ENCODE results near the gene NCK2. TPM values are rescaled to one million over a fixed set of nuclear protein-coding genes. Genes with fewer than 3 reads are reported as not detected.

NCK2 gene
- total RNA-seq, 2 donors from 2014 or later, result 31.7 to 39.3 TPM

DNA sequence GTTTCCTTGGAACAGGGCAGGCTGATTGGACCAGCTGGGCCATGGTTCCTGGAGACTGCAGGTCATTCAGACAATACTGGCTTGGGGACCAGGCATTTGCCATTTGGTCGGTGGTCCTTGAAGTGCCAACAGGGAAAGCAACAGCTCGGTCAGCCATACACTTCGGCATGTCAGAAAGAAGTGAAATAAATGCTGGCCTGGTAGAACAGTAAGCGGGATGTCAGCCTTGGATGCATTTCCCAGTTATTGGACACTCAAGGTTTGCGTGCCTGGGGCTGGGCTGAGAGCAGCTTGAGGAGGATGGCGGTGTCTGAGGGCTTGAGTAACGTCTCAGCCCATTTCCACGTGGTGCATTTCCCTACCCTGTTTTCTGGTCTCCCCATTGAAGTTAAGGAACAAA is 75.4 kb downstream of the NCK2 start:
- Histone ChIP-seq H3K27me3 (no peaks in the 10 kb centered on the region), H3K4me1 (peaks cover 0 to 16% of the 10 kb centered on the region in 2 donors), H3K9me3 (no peaks in the 10 kb centered on the region), H3K36me3 (peaks cover 10% of the 10 kb centered on the region), H3K4me3 (no peak overlapping the region), H3K27ac (no peak overlapping the region)
- DNase-seq (ENCODE audit: low spot score), result no peak
- TF ChIP-seq, protein P1, sequence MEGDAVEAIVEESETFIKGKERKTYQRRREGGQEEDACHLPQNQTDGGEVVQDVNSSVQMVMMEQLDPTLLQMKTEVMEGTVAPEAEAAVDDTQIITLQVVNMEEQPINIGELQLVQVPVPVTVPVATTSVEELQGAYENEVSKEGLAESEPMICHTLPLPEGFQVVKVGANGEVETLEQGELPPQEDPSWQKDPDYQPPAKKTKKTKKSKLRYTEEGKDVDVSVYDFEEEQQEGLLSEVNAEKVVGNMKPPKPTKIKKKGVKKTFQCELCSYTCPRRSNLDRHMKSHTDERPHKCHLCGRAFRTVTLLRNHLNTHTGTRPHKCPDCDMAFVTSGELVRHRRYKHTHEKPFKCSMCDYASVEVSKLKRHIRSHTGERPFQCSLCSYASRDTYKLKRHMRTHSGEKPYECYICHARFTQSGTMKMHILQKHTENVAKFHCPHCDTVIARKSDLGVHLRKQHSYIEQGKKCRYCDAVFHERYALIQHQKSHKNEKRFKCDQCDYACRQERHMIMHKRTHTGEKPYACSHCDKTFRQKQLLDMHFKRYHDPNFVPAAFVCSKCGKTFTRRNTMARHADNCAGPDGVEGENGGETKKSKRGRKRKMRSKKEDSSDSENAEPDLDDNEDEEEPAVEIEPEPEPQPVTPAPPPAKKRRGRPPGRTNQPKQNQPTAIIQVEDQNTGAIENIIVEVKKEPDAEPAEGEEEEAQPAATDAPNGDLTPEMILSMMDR (IDR thresholded peaks at IDR 0.05), result no peak

DNA sequence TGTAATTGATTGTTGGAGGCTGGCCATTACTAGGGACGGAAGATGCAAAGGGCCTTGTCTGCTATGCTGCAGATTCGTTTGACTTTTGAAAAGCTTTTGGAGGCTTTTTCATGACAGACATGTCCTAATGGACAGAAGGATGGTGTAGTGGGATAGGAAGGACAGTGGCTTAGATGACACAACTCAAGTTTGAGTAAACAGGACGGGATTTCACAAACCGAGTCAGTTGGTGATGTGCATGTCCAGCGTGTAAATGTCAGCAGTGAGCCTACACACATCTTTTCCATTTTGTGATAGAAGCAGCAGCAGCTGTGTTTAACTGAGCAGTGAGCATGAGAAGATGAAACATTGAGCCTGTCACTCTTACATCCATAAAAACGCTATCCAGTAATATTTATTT is 76.0 kb downstream of the NCK2 start:
- no peak overlapping the region for H3K27ac ChIP-seq
- no peak overlapping the region for H3K4me3 ChIP-seq
- no peaks in the 10 kb centered on the region for H3K27me3 ChIP-seq
- H3K9me3 ChIP-seq, result no peaks in the 10 kb centered on the region
- peaks cover 10% of the 10 kb centered on the region for H3K36me3 ChIP-seq
- H3K4me1 ChIP-seq, result peaks cover 0 to 16% of the 10 kb centered on the region in 2 donors
- TF ChIP-seq, protein P1 (IDR thresholded peaks at IDR 0.05), result no peak
- DNase-seq (ENCODE audit: low spot score), result no peak

DNA sequence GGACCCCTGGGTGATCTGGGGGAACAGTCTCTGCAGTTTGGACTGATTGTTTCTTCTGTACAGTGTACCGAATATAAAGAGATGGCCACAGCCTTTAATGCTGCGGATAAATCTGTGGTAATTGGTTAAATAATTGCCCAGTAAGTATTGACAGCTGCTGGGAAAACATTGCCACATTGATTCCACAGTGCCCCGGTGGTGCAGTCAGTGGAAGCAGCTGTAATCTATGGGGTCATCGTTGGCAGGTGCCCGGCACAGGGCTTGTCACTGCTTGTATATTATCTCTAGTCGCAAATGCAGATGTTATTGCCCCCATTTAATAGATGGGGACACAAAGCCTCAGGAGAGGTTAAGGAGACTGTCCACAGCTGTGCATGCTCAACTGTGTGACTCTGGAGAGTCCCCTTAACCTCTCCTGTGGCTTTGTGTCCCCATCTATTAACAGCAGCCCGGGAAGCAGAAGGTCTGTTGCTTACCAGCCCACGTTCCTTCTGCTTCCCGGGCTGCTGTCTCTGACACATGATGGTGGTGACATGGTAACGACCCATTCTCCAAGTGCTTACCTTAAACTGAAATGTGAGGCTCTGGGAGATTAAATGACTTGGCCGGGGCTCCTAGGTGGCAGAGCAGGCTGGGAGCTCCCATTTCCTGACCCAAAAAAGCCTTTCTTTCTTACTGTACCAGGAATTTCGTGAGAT is 76.9 kb downstream of the NCK2 start:
- H3K27ac ChIP-seq, result no peak overlapping the region
- H3K36me3 ChIP-seq, result peaks cover 8% of the 10 kb centered on the region
- no peak for DNase-seq (ENCODE audit: low spot score)
- H3K4me1 ChIP-seq, result peaks cover 0 to 16% of the 10 kb centered on the region in 2 donors
- no peaks in the 10 kb centered on the region for H3K9me3 ChIP-seq
- TF ChIP-seq, protein P1 (IDR thresholded peaks at IDR 0.05), result no peak
- no peak overlapping the region for H3K4me3 ChIP-seq
- H3K27me3 ChIP-seq, result no peaks in the 10 kb centered on the region

DNA sequence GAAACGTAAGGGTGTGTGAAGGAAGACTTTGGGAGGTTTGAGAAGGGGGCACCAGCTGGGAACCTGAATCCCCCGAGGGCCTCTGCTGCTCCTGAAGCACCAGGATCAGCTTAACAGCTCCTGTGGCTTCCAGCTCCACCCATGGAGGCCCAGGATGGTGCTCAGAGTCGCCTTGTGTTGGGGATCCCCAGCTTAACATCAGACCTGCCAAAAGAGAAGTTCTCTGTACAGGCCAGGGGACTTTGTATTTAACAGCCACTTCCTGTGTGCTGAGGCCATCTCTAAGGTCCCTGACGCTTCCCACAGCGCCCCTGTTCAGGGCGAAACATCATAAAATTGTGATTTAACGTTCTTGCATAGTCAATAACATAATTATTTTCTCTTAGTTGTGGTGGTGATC is 77.5 kb downstream of the NCK2 start:
- no peak overlapping the region for H3K4me3 ChIP-seq
- peaks cover 0 to 16% of the 10 kb centered on the region in 2 donors for H3K4me1 ChIP-seq
- no peak for DNase-seq (ENCODE audit: low spot score)
- no peak overlapping the region for H3K27ac ChIP-seq
- H3K9me3 ChIP-seq, result peaks cover 0 to 3% of the 10 kb centered on the region in 2 donors
- TF ChIP-seq, protein P1 (IDR thresholded peaks at IDR 0.05), result no peak
- peaks cover 2% of the 10 kb centered on the region for H3K36me3 ChIP-seq
- no peaks in the 10 kb centered on the region for H3K27me3 ChIP-seq

DNA sequence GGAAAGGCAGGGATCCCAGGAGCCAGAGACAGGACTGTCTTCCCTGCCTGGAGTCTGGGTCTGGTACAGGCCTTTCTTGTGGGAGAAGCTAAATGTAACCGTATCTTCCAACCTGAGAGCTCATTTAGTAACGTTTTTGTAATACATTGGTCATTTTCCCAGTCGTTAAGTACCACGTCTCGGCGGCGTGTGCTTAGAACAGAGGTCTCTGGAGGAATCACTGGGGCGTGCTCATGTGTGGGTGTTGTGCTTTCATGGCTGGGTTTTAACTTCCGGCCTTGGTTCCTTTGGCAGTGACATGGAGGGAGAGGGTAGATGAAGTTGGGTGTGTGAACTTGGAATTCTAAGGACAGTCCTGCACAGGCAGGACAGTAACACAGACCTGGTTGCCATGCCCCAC is 79.7 kb downstream of the NCK2 start:
- Histone ChIP-seq H3K27me3 (no peaks in the 10 kb centered on the region), H3K27ac (no peak overlapping the region), H3K36me3 (no peaks in the 10 kb centered on the region), H3K9me3 (peaks cover 0 to 7% of the 10 kb centered on the region in 2 donors), H3K4me1 (peaks cover 0 to 16% of the 10 kb centered on the region in 2 donors), H3K4me3 (no peak overlapping the region)
- TF ChIP-seq, protein P1 (IDR thresholded peaks at IDR 0.05), result no peak
- no peak for DNase-seq (ENCODE audit: low spot score)
